ENCODE measurements around the gene RERE.

- TF ChIP-seq ZNF670 (tag by site-specific recombination; IDR thresholded peaks at IDR 0.05; ENCODE audit: low read depth) (no peak), ZNF530 (tag by site-specific recombination; IDR thresholded peaks at IDR 0.05; ENCODE audit: low read depth) (no peak), KLF10 (tag by site-specific recombination; IDR thresholded peaks at IDR 0.05) (no peak), TSHZ1 (tag by site-specific recombination; IDR thresholded peaks at IDR 0.05; ENCODE audit: borderline replicate concordance) (no peak)
These were observed 344.1 kb downstream of the RERE start for GRCh38 chr1:8473121-8473875.

All from HEK293 (cell line).